Vagina (tissue), 2 donors: ENCODE data around the gene STIM1. TPM values are rescaled to one million over a fixed set of nuclear protein-coding genes. Genes with fewer than 3 reads are reported as not detected.

Source experiments
- DNase-seq, 2 donors: peaks; one replicate each; pipeline ENCODE4 v3.0.0-alpha.2; 2017; ENCODE audit errors: extremely low spot score in 2 of 2
- H3K27ac ChIP-seq: fragments of 200-600 bp; sonication (generic); one replicate; pipeline ENCODE4 v1.5.1; 2019
- H3K27me3 ChIP-seq: fragments of 200-600 bp; sonication (generic); one replicate; pipeline ENCODE4 v1.5.1; 2019
- H3K36me3 ChIP-seq, 2 donors: fragments of 200-600 bp; sonication (generic); one replicate each; pipeline ENCODE4 v1.5.1; 2017 to 2019
- H3K4me1 ChIP-seq: fragments of 200-600 bp; sonication (generic); one replicate; pipeline ENCODE4 v1.5.1; 2019
- H3K4me3 ChIP-seq, 2 donors: fragments of 200-600 bp; sonication (generic); 1 replicate in 1 of 2; 2 replicates in 1 of 2; pipeline ENCODE4 v1.5.1; 2016 to 2019
- H3K9me3 ChIP-seq: fragments of 200-600 bp; sonication (generic); one replicate; pipeline ENCODE4 v1.5.1; 2019
- POLR2A ChIP-seq, 2 donors: fragments of 450-650 bp; IDR thresholded peaks; one replicate each; pipeline ENCODE4 v1.6.1; 2017; ENCODE audit warnings: antibody characterized with exemption in 2 of 2, mild to moderate bottlenecking in 2 of 2, moderate library complexity in 2 of 2
- POLR2AphosphoS5 ChIP-seq, 2 donors: sonication (generic); formaldehyde crosslinking; IDR thresholded peaks; one replicate each; pipeline ENCODE4 v1.9.0; 2017; ENCODE audit warnings: antibody characterized with exemption in 2 of 2, mild to moderate bottlenecking in 2 of 2, low read depth in 1 of 2; ENCODE audit not compliant: insufficient read depth in 1 of 2
- intact Hi-C: fragments of 100-400 bp; cut with DNase I; formaldehyde crosslinking; loops from one replicate; pipeline ENCODE4 v1.15.1; 2023
- total RNA-seq: library from RNA; depleted of rRNA; stranded (reverse); fragments of >200 nt; gene quantifications from one replicate; pipeline ENCODE4 v1.2.3, GENCODE V29; 2016
- TF ChIP-seq, protein P1 (sequence below), 3 experiments: fragments of 450-650 bp in 2 of 3; fragments of 200-600 bp in 1 of 3; sonication (generic) in 1 of 3; IDR thresholded peaks; one replicate each; pipeline ENCODE4 v1.5.1; 2017 to 2019; ENCODE audit warnings: antibody characterized with exemption in 3 of 3, mild to moderate bottlenecking in 2 of 3, moderate library complexity in 2 of 3

The STIM1 gene
- total RNA-seq, 1 donor from 2014 or later, result 68.8 TPM

DNA sequence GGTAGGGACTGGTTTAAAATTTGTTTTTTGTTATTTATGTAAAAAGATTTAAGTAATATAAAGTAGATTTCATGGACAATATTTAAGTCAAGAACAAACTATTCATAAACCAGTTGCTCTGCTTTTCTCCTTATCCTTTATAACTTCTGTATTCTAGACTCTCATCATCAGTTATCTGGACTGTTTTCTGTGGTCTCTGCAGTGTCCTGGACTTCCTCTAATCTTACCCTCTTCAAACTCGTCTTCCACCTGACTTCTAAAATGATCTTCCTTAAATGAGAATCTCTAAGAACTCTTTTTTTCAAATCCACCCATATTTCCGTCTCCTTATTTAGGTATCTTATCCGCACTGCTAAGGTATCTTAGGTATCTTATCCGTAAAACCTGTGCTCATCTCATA, 247.2 kb downstream of the STIM1 start:
- no peak for TF ChIP-seq POLR2AphosphoS5 (IDR thresholded peaks at IDR 0.05; ENCODE audit: insufficient read depth in 1 of 2, low read depth in 1 of 2)
- TF ChIP-seq, protein P1, sequence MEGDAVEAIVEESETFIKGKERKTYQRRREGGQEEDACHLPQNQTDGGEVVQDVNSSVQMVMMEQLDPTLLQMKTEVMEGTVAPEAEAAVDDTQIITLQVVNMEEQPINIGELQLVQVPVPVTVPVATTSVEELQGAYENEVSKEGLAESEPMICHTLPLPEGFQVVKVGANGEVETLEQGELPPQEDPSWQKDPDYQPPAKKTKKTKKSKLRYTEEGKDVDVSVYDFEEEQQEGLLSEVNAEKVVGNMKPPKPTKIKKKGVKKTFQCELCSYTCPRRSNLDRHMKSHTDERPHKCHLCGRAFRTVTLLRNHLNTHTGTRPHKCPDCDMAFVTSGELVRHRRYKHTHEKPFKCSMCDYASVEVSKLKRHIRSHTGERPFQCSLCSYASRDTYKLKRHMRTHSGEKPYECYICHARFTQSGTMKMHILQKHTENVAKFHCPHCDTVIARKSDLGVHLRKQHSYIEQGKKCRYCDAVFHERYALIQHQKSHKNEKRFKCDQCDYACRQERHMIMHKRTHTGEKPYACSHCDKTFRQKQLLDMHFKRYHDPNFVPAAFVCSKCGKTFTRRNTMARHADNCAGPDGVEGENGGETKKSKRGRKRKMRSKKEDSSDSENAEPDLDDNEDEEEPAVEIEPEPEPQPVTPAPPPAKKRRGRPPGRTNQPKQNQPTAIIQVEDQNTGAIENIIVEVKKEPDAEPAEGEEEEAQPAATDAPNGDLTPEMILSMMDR (IDR thresholded peaks at IDR 0.05), result no peak
- no peak for TF ChIP-seq POLR2A (IDR thresholded peaks at IDR 0.05)
- intact Hi-C loops, result no loop called here
- H3K27me3 ChIP-seq, result no peaks in the 10 kb centered on the region
- no peak for DNase-seq
- no peak overlapping the region for H3K4me3 ChIP-seq
- no peak overlapping the region for H3K27ac ChIP-seq
- H3K36me3 ChIP-seq, result peaks cover 0 to 40% of the 10 kb centered on the region in 2 donors
- peaks cover 6% of the 10 kb centered on the region for H3K4me1 ChIP-seq
- no peaks in the 10 kb centered on the region for H3K9me3 ChIP-seq

DNA sequence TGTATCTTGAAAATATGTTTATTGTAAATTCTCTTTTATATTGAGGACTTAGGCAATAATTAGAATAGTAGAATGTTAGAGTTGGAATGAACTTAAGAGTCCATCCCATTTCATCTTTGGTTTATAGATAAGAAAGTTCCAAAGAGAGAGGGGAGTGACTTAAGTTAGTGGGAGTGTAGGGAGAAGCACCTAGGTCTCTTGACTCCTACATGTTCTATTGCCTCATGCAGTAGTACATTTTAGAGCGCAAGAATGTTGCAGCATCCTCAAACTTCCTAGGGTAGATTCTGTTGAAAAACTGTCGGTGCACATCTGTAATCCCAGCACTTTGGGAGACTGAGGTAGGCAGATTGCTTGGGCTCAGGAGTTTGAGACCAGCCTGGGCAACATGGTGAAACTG, 247.8 kb downstream of the STIM1 start:
- TF ChIP-seq, protein P1 (IDR thresholded peaks at IDR 0.05), result no peak
- TF ChIP-seq POLR2AphosphoS5 (IDR thresholded peaks at IDR 0.05; ENCODE audit: insufficient read depth in 1 of 2, low read depth in 1 of 2) (no peak), POLR2A (IDR thresholded peaks at IDR 0.05) (no peak)
- Histone ChIP-seq H3K36me3 (peaks cover 0 to 46% of the 10 kb centered on the region in 2 donors), H3K27ac (no peak overlapping the region), H3K4me1 (peaks cover 1% of the 10 kb centered on the region), H3K9me3 (no peaks in the 10 kb centered on the region), H3K27me3 (no peaks in the 10 kb centered on the region), H3K4me3 (no peak overlapping the region)
- DNase-seq, result no peak
- intact Hi-C loops, result no loop called here

DNA sequence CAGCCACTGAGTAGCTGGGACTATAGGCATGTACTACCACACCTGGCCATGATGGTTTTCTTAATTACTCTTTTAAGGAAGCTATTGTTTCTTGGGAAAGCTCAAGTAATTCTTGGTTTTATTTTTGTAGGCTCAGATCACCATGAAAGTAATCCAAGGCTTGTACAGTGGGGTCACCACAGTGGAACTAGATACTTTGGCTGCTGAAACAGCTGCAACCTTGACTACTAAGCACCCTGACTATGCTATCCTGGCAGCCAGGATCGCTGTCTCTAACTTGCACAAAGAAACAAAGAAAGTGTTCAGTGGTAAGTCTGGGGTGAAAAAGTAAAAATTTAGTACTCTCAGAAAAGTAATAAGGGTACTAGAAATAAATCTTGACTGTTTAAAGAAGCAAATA, 250.5 kb downstream of the STIM1 start:
- Histone ChIP-seq H3K4me3 (no peak overlapping the region), H3K27ac (no peak overlapping the region), H3K27me3 (no peaks in the 10 kb centered on the region), H3K9me3 (no peaks in the 10 kb centered on the region), H3K36me3 (peaks cover 0 to 63% of the 10 kb centered on the region in 2 donors), H3K4me1 (no peaks in the 10 kb centered on the region)
- TF ChIP-seq, protein P1 (IDR thresholded peaks at IDR 0.05), result no peak
- TF ChIP-seq POLR2AphosphoS5 (IDR thresholded peaks at IDR 0.05; ENCODE audit: insufficient read depth in 1 of 2, low read depth in 1 of 2), result no peak
- TF ChIP-seq POLR2A (IDR thresholded peaks at IDR 0.05), result no peak
- intact Hi-C loops, result no loop called here
- DNase-seq, result no peak

DNA sequence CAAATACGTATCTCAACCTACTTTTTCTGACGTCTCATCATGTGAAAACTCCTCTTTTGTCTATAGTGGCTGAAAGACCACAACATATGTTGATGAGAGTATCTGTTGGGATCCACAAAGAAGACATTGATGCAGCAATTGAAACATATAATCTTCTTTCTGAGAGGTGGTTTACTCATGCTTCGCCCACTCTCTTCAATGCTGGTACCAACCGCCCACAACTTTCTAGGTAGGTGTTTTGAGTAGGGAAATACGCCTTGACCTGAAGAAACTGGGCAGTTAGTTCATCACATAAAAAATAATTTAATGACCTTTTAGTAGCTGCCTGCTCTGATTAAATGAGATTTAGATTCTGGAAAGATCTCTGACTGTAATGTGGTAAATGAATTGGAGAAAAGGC, 256.4 kb downstream of the STIM1 start:
- Histone ChIP-seq H3K9me3 (no peaks in the 10 kb centered on the region), H3K27ac (no peak overlapping the region), H3K36me3 (peaks cover 0 to 82% of the 10 kb centered on the region in 2 donors), H3K4me3 (no peak overlapping the region), H3K4me1 (no peaks in the 10 kb centered on the region), H3K27me3 (no peaks in the 10 kb centered on the region)
- TF ChIP-seq, protein P1 (IDR thresholded peaks at IDR 0.05), result no peak
- TF ChIP-seq POLR2A (IDR thresholded peaks at IDR 0.05) (no peak), POLR2AphosphoS5 (IDR thresholded peaks at IDR 0.05; ENCODE audit: insufficient read depth in 1 of 2, low read depth in 1 of 2) (no peak)
- intact Hi-C loops, result no loop called here
- DNase-seq, result no peak

DNA sequence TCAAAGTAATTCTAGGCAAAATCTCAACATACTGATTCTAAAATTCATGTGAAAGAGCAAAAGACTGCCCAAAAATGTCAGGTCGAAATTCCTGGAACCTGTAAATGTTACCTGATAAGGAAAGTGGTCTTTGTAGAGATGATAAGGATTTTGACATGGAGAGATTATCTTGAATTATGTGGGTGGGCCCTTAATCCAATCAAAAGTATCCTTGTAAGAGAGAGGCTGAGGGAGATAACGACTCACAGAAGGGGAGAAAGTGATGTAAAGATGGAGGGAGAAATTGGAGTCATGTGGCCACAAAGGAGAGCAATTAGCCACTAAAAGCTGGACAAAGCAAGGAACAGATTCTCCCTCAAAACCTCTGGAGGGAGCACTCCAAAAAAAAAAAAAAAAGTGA, 259.7 kb downstream of the STIM1 start:
- Histone ChIP-seq H3K4me3 (no peak overlapping the region), H3K27me3 (no peaks in the 10 kb centered on the region), H3K36me3 (peaks cover 0 to 71% of the 10 kb centered on the region in 2 donors), H3K4me1 (no peaks in the 10 kb centered on the region), H3K9me3 (no peaks in the 10 kb centered on the region), H3K27ac (no peak overlapping the region)
- intact Hi-C loops, result no loop called here
- TF ChIP-seq, protein P1 (IDR thresholded peaks at IDR 0.05), result no peak
- TF ChIP-seq POLR2AphosphoS5 (IDR thresholded peaks at IDR 0.05; ENCODE audit: insufficient read depth in 1 of 2, low read depth in 1 of 2) (no peak), POLR2A (IDR thresholded peaks at IDR 0.05) (no peak)
- DNase-seq, result no peak
